ENCODE results near the gene FCHSD2. TPM values are rescaled to one million over a fixed set of nuclear protein-coding genes. Genes with fewer than 3 reads are reported as not detected.
A peak's percentile ranks its signal among the peaks of the same experiment; 100 is the strongest.

The FCHSD2 gene
- total and polyA plus RNA-seq, 7 donors: 5.7 to 18.5 (median 9.7) TPM

DNA sequence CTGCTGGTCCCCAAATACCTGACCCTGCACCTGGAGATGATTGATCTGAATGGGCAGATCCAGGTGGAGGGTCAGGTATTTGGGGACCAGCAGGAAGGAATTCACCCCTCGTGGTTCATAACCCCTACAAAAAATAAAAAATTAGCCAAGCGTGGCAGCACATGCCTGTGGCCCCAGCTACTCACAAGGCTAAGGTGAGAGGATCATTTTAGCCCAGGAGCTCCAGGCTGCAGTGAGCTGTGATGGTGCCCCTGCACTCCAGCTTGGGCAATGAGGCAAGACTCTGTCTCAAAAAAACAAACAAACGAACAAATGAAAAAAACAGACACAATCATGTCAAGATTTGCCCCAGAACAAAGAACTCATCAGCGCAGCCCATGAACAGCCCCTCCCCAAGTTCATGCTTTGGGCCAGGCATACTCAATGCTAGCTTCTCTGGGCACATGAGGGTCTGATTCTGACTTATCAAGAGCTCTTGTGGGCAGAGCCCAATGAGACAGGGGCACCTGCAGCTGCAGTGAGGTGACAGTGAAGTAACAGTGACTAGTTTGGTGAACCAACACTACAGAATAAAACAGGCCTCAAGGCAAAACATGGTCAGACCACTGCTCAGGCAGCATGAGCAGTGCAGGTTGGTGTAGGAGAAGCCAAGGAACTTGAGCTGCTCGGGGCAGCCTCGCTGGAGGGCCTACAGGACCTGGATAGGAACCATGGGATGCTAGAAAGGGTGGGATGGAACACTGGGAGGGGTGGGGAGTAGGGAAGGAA, 10.2 kb upstream of the FCHSD2 start:
- TF ChIP-seq CTCF (IDR thresholded peaks at IDR 0.05): no peak
- ATAC-seq: no peak

DNA sequence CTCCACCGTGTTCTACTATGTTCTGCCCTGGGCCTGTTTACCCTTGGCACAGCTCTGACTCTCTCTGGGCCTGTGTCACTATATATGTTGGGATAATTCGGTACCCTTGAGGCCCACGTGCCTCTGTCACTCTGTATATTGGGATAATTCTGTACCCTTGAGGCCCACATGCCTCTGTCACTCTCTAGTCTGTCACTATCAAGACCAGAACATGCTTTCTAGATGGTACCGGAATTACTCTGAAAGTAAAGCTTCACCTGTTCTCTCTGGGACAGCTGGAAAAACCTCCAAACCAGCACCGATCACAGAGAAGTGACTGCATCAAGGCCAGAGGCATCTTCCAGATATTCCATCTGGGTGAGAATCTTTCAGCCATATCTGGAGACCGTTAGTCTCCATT, 9.3 kb upstream of the FCHSD2 start:
- Histone ChIP-seq H3K27ac (no peak overlapping the region), H3K27me3 (ENCODE audit: insufficient read depth in 3 of 3, low read length in 2 of 3) (no peaks in the 10 kb centered on the region), H3K4me3 (no peak overlapping the region), H3K4me1 (peaks cover 55% of the 10 kb centered on the region), H3K36me3 (ENCODE audit: insufficient read depth in 1 of 2, low read depth in 1 of 2) (no peaks in the 10 kb centered on the region), H3K9me3 (no peaks in the 10 kb centered on the region)
- intact Hi-C loops (cut with DNase I): no loop called here
- ATAC-seq: no peak
- TF ChIP-seq CTCF (IDR thresholded peaks at IDR 0.05): no peak
- WGBS, 3 donors: 72 to 81% (median 75%) methylated on average over 6 of the region's 6 CpGs
- no peak for DNase-seq

More for the DNA sequence above, 10.2 kb upstream of the FCHSD2 start:
- Histone ChIP-seq H3K27ac (peak overlapping the region; percentile 63), H3K36me3 (ENCODE audit: insufficient read depth in 1 of 2, low read depth in 1 of 2) (no peaks in the 10 kb centered on the region), H3K27me3 (ENCODE audit: insufficient read depth in 3 of 3, low read length in 2 of 3) (no peaks in the 10 kb centered on the region), H3K4me3 (no peak overlapping the region), H3K9me3 (no peaks in the 10 kb centered on the region), H3K4me1 (peaks cover 60% of the 10 kb centered on the region)
- no peak for DNase-seq
- 64 to 81% (median 69%) methylated on average over 6 of the region's 6 CpGs for WGBS, 3 donors
- intact Hi-C loops (cut with DNase I): no loop called here

- intact Hi-C loops (cut with DNase I): loop anchor here in 1 of 2 donors (5.0 kb wide), 1 partner anchor 33 kb away; no protein-coding TSS in a partner anchor
- Histone ChIP-seq H3K27me3 (ENCODE audit: insufficient read depth in 3 of 3, low read length in 2 of 3) (no peaks in the 10 kb centered on the region), H3K36me3 (ENCODE audit: insufficient read depth in 1 of 2, low read depth in 1 of 2) (no peaks in the 10 kb centered on the region), H3K4me3 (no peak overlapping the region), H3K9me3 (no peaks in the 10 kb centered on the region), H3K27ac (peak overlapping the region; percentile 83), H3K4me1 (peaks cover 49% of the 10 kb centered on the region)
- ATAC-seq (peak in 2 of 4 donors; percentile 25 to 51), DNase-seq (no peak)
- TF ChIP-seq CTCF (IDR thresholded peaks at IDR 0.05): no peak
- WGBS, 3 donors: 45 to 52% (median 48%) methylated on average over 2 of the region's 2 CpGs
Measured at GRCh38 chr11:73149105-73149504, 7.0 kb upstream of the FCHSD2 start.

DNA sequence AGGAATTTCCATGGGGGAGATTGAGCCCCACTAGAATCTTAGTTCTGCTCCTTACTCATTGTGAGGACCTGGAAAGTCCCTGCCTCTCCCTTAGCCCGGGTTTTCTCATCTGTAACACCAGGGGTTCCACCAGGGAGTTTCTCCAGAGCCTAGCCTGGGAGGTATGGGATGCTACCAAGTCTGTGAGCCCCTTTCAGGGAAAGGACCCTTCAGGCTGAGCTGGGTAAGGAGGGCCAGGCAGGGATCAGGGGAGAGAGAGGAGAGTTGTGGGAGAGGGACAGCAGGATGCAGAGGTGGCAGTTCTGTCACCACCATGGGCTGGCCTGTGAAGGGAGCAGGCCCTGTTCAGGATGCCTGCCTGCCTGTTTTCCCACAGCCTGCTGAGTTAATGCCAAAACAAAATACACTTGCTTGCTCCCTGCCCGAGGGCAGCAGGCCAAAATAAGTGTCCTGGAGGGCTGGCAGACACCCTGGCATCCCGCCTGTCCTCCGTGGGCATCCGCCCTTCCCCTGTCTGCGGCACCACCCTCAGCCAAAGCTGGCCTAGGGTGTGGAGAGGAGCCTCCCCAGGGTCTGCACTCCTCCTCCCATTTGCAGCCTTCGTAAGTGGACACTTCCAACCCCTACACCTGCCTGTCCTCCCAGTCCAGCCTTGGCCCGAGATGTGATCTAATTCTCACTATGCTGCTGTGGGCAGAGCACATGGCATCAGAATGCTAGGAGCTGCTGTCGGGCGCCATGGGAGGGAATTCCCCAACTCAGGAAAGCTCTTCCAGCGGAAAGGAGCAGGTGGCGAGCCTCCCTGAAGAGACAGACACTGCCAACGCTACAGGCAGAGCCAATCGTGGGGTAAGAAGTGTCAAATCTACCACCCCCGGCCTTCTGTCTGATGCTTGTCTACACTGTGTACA, 5.9 kb upstream of the FCHSD2 start:
- ATAC-seq (peak; percentile 72 to 86 (median 82)), DNase-seq (peak; percentile 48 to 82)
- peaks cover 46% of the 10 kb centered on the region for H3K4me1 ChIP-seq
- H3K4me3 ChIP-seq: peak overlapping the region; percentile 15
- H3K9me3 ChIP-seq: no peaks in the 10 kb centered on the region
- H3K27ac ChIP-seq: peak overlapping the region; percentile 83
- 22 to 30% (median 25%) methylated on average over 15 of the region's 15 CpGs for WGBS, 3 donors
- H3K27me3 ChIP-seq (ENCODE audit: insufficient read depth in 3 of 3, low read length in 2 of 3): no peaks in the 10 kb centered on the region
- TF ChIP-seq CTCF (IDR thresholded peaks at IDR 0.05): no peak
- no peaks in the 10 kb centered on the region for H3K36me3 ChIP-seq (ENCODE audit: insufficient read depth in 1 of 2, low read depth in 1 of 2)
- intact Hi-C loops (cut with DNase I): loop anchor here in 1 of 2 donors (5.0 kb wide), 1 partner anchor 34 kb away; no protein-coding TSS in a partner anchor
